ENCODE data around the gene FLAD1.

The FLAD1 gene

GRCh38 chr1:154963643-154964042 is 19.5 kb upstream of the FLAD1 start:
- POLR2A ChIA-PET, result no interaction called here
- TF ChIP-seq, protein P1, sequence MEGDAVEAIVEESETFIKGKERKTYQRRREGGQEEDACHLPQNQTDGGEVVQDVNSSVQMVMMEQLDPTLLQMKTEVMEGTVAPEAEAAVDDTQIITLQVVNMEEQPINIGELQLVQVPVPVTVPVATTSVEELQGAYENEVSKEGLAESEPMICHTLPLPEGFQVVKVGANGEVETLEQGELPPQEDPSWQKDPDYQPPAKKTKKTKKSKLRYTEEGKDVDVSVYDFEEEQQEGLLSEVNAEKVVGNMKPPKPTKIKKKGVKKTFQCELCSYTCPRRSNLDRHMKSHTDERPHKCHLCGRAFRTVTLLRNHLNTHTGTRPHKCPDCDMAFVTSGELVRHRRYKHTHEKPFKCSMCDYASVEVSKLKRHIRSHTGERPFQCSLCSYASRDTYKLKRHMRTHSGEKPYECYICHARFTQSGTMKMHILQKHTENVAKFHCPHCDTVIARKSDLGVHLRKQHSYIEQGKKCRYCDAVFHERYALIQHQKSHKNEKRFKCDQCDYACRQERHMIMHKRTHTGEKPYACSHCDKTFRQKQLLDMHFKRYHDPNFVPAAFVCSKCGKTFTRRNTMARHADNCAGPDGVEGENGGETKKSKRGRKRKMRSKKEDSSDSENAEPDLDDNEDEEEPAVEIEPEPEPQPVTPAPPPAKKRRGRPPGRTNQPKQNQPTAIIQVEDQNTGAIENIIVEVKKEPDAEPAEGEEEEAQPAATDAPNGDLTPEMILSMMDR (IDR thresholded peaks at IDR 0.05; ENCODE audit: control extremely low read depth, extremely low read depth, low read depth, missing control alignments), result no peak
- DNase-seq (ENCODE audit: extremely low spot score), result no peak
- CTCF ChIA-PET, result interaction anchor here (4.7 kb wide), 1 partner anchor 8 kb away, joined by 51 read pairs; the partner anchor contains the start of gene SHC1

DNA sequence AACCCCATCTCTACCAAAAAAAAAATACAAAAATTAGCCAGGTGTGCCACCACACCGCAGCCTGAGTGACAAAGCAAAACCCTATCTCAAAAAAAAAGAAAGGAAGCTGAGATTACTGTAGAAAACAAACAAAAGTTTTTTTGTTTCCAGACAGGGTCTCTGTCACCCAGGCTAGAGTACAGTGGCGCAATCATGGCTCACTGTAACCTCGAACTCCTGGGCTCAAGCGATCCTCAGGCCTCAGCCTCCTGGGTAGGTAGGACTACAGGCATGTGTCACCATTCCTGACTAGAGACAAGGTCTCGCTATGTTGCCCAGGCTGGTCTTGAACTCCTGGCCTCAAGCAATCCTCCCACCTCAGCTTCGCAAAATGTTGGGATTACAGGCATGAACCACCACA is 18.8 kb upstream of the FLAD1 start:
- no peak for DNase-seq (ENCODE audit: extremely low spot score)
- POLR2A ChIA-PET, result no interaction called here
- TF ChIP-seq, protein P1 (IDR thresholded peaks at IDR 0.05; ENCODE audit: control extremely low read depth, extremely low read depth, low read depth, missing control alignments), result no peak
- CTCF ChIA-PET, result interaction anchor here (0.8 to 1.9 kb wide), 4 partner anchors 9 to 58 kb away, joined by 3 to 7 read pairs (median 3); partner anchors contain the start of gene PBXIP1

GRCh38 chr1:154966111-154966510 is 17.0 kb upstream of the FLAD1 start:
- TF ChIP-seq, protein P1 (IDR thresholded peaks at IDR 0.05; ENCODE audit: control extremely low read depth, extremely low read depth, low read depth, missing control alignments), result no peak
- DNase-seq (ENCODE audit: extremely low spot score), result no peak
- ChIA-PET CTCF (interaction anchor here (0.7 to 2.4 kb wide), 7 partner anchors 7 to 95 kb away, joined by 3 to 7 read pairs (median 4); partner anchors contain the start of genes ADAM15 and PBXIP1), POLR2A (interaction anchor here (0.5 to 0.6 kb wide), 2 partner anchors 29 to 102 kb away, joined by 3 to 9 read pairs; no protein-coding TSS in a partner anchor)

DNA sequence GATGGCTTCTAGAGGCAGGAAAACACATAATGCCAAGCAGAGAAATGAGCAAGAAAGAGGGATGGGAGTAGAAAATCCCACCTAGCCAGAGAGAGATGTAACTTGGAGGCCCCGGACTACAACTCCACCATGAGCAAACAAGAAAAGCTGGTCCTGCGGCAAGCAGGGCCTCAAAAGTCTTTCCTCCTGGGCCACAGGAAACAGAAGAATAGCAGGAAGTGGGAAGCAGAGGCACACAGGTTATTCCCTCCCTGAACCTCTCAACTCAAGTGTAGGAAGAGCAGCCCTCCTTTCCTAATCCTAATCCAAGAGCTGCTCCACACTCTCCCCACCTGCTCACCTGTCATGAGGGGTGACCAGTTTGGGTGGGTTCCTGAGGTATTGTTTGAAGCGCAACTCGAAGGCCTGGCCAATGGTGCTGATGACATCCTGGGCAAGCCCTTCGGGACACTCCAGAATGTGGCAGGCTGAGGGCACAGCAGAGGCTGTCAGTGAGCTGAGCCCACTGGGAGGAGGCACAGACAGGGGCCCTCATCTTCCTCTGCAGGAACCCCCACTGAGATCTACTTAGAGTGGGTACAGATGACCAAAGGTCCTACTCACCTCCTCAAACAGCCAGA is 15.7 kb upstream of the FLAD1 start:
- DNase-seq (ENCODE audit: extremely low spot score), result no peak
- POLR2A ChIA-PET, result no interaction called here
- TF ChIP-seq, protein P1 (IDR thresholded peaks at IDR 0.05; ENCODE audit: control extremely low read depth, extremely low read depth, low read depth, missing control alignments), result no peak
- CTCF ChIA-PET, result interaction anchor here (1.7 to 2.4 kb wide), 2 partner anchors 32 to 50 kb away, joined by 5 to 6 read pairs; no protein-coding TSS in a partner anchor

- TF ChIP-seq, protein P1 (IDR thresholded peaks at IDR 0.05; ENCODE audit: control extremely low read depth, extremely low read depth, low read depth, missing control alignments), result no peak
- ChIA-PET CTCF (interaction anchor here (0.9 to 5.3 kb wide), 5 partner anchors 7 to 123 kb away, joined by 3 to 51 read pairs (median 6); partner anchors contain the start of genes PBXIP1 and PYGO2), POLR2A (no interaction called here)
- no peak for DNase-seq (ENCODE audit: extremely low spot score)
Measured at GRCh38 chr1:154968731-154969130, 14.4 kb upstream of the FLAD1 start.

DNA sequence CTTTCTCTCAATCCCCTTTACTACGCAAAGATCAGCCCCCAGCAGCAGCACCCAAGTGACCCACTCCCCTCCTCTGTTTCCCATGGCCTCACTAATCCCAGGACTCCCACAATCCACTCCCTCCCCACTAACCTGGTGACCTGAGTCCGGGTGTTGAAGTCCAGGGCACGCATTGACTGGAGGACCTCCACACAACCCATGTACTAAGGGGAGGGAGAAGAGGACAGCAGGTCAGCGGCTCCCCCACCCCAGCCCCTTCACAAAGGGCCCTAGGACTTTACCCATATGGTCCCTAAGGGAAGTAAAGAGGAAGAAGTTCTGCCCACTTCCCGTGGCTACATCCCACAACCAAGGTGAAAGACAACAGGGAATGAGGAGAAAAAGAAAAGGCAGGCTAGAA is 13.9 kb upstream of the FLAD1 start:
- POLR2A ChIA-PET, result no interaction called here
- TF ChIP-seq, protein P1 (IDR thresholded peaks at IDR 0.05; ENCODE audit: control extremely low read depth, extremely low read depth, low read depth, missing control alignments), result no peak
- DNase-seq (ENCODE audit: extremely low spot score), result no peak
- CTCF ChIA-PET, result interaction anchor here (0.9 to 5.3 kb wide), 8 partner anchors 8 to 122 kb away, joined by 3 to 51 read pairs (median 6); partner anchors contain the start of genes FLAD1, PBXIP1 and PYGO2
